Kidney glomerular epithelial cell (primary cell): ENCODE results near the gene FTCDNL1.

Experiments
- DNase-seq: peaks from one replicate; lab custom pipeline; 2025; lab: John Stamatoyannopoulos, UW

The FTCDNL1 gene

DNA sequence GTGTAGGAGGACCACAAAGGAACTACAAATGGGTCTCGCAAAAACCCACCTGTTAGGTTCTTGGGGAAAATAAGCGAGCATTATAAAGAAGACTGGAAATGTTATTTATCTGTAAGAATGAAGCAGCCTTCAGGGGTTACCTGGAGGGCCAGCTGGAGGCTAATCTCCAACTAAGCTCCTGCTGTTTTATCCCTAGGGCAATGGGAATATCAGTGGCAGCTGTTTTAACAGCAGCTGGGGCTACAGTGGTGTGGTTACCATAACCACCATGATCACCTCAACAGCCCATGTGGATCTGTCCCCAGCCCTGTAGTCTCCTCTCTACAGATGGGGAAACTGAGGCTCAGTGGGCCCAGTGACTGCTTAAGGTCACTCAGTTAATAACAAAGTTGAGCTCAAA is 108.1 kb downstream of the FTCDNL1 start:
- no peak for DNase-seq

DNA sequence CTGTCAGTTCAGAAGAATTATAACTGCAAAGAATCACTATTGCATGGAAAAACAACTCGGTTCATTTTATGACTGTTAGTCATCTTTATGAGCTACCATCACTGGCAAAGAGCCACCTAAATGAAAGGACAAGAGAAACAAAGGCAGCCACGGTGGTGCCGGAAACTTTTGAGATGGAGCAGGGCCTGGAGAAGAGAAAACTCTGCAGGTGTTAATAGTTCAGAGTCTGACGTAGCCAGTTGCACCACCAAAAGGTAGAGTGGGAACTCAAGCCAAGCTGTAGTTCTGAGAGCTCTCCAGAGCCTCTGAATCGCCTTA is 110.9 kb downstream of the FTCDNL1 start:
- DNase-seq: no peak

- DNase-seq: peak; percentile 52
Observed at GRCh38 chr2:199739413-199740110, 111.4 kb downstream of the FTCDNL1 start.

DNA sequence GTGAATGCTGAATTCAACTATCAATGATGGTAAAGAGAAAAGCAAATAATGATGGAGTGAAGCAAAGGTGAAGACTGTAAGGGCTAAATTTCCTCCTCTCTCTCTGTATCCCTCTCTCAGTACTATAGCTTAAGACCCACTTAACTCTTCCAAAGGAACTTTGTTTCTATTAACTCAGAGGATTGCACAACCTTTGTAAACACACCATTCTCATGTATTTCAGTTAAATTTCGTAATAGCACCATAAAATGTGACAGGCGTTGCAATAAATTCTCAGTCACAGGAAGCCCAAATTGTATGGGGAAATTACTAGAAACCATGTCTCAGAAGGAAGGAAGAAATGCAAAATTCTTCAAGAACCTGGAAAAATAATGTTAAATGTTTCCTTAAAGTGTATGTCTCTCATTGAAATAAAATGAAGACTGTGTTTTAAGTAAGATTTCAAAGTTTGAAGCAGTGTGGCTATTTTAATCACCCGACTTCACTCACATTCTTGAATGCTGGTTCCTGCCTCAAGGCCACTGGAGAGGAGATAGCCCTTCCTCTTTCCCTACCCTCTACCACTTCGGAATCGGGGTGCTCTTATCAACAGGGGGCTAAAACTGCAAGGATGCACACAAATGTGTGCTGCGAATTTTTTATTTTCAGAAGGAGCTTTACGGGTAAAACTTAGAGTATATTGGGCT is 112.1 kb downstream of the FTCDNL1 start:
- DNase-seq: no peak

DNA sequence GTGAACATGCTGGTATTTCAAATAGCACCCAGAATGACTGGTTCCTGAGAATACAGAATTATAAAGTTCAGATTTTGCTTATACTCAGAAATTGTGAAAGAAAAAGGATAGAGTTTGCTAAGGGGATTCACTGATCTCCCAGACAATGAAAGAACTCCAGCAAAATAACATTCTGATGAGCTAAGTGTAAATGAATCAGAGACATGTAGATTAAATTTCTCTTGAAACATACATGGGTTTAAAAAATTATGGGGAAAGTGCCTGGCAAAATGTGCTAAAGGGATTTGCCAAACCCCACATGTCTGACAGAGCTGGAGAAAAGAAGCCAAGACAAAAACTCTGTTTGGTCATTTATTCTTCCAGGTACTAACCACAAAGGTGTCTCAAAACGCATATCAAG is 116.3 kb downstream of the FTCDNL1 start:
- DNase-seq: no peak

GRCh38 chr2:199734011-199734410 is 117.0 kb downstream of the FTCDNL1 start:
- no peak for DNase-seq

DNA sequence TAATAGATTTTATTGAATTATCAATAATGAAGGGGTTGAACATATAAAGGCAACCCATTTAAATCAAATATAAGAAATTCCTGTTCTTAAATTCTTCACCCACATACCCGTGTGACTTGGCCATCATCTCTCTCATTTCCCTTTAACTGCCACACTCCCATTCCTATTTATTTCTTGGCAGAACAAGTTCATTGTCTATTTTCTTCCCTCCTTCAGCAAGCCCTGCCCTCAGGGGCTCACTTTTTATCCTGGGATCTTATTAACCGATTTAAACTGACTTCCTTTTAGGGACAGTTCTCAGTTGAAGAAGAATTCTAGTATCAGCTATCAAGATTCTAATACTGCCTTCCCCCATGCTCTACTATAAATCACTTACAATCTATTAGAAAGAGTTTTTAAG is 123.2 kb downstream of the FTCDNL1 start:
- DNase-seq: no peak

DNA sequence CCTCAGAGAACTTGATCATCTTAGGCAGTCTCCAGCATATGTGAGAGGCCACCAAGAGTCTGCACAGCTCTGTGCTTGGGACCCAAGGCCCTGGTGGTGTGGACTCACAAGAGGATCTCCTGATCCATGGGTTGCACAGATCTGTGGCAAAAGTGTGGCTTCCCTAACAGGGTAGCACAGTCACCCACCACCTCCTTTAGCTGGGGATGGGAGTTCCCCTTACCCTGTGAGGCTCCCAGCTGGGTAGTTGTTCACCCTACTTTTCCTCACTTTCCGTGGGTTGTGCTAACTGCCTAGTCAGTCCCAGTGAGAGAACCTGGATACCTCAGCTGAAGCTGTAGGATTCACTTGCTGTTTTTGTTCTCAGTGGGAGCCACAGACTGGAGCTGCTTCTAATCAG is 123.7 kb downstream of the FTCDNL1 start:
- DNase-seq: no peak

- no peak for DNase-seq
Observed at GRCh38 chr2:199718074-199718473, 132.9 kb downstream of the FTCDNL1 start.

- no peak for DNase-seq
Observed at GRCh38 chr2:199717587-199717907, 133.4 kb downstream of the FTCDNL1 start.

GRCh38 chr2:199716807-199717586 is 134.0 kb downstream of the FTCDNL1 start:
- peak; percentile 78 for DNase-seq

- DNase-seq: no peak
Observed at GRCh38 chr2:199713746-199714145, 137.2 kb downstream of the FTCDNL1 start.

DNA sequence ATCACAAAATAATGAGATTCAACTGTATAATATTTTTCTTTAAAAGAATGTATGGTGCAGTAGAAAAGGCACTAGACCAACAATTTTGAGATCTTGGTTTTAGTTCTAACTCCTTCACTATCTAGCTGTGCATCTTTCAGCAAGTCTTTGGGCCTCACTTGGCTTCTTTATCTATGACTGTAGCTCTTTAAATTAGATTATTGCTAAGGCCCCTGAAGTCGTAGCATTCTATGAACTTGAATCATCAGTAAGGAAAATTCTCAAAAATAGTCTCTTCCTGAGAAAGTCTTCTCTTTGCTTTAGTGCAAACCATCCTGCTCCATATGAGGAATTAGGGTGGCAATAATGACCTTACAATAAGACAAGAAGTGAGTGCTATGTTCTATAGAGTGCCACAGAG is 140.4 kb downstream of the FTCDNL1 start:
- no peak for DNase-seq
